CD4-positive, alpha-beta T cell (primary cell): Measurements from ENCODE around the gene ACTN1. TPM values are rescaled to one million over a fixed set of nuclear protein-coding genes. Genes with fewer than 3 reads are reported as not detected.

ENCODE experiments used
- ATAC-seq: fragments of 200-7000 bp; cut with Tn5 transposase; one replicate; pipeline ENCODE4 v1.10.0; 2022; ENCODE audit warnings: mild to moderate bottlenecking; ENCODE audit not compliant: poor library complexity
- CTCF ChIA-PET: fragments of 350-600 bp; sonication (Branson Sonifier 250); formaldehyde crosslinking; loops from one replicate; lab custom pipeline; 2021; ENCODE audit warnings: antibody characterized with exemption, inconsistent platforms; lab: Charles Lee
- POLR2A ChIA-PET: fragments of 350-600 bp; sonication (Branson Sonifier 250); formaldehyde crosslinking; loops from one replicate; lab custom pipeline; 2021; ENCODE audit warnings: antibody characterized with exemption, inconsistent platforms; lab: Charles Lee
- DNase-seq, 14 experiments: peaks; one replicate each; pipeline ENCODE4 v3.0.0-alpha.2; 2013 to 2020; ENCODE audit warnings: mixed read lengths in 2 of 14
- H3K27ac ChIP-seq, 2 donors: one replicate each; pipeline versions ENCODE4 v1.5.1 to v1.7.0; 2013; ENCODE audit warnings: low read length in 2 of 2, low read depth in 1 of 2, mild to moderate bottlenecking in 1 of 2
- H3K27me3 ChIP-seq, 2 experiments: 1 replicate in 1 of 2; 2 replicates in 1 of 2; pipeline versions ENCODE4 v1.6.1 to v1.7.0; 2013; ENCODE audit warnings: low read length in 2 of 2, control low read depth in 1 of 2, mild to moderate bottlenecking in 1 of 2, moderate library complexity in 1 of 2; ENCODE audit not compliant: insufficient read depth in 2 of 2, control insufficient read depth in 1 of 2
- H3K36me3 ChIP-seq: one replicate; pipeline ENCODE4 v1.6.1; 2013; ENCODE audit warnings: low read length, control low read depth; ENCODE audit not compliant: insufficient read depth
- H3K4me1 ChIP-seq: one replicate; pipeline ENCODE4 v1.6.1; 2013; ENCODE audit warnings: low read length, control low read depth; ENCODE audit not compliant: insufficient read depth
- H3K4me3 ChIP-seq: one replicate; pipeline ENCODE4 v1.5.1; 2013; ENCODE audit warnings: mild to moderate bottlenecking, low read length, moderate library complexity
- H3K9me3 ChIP-seq, 2 experiments: 1 replicate in 1 of 2; 2 replicates in 1 of 2; pipeline versions ENCODE4 v1.6.1 to v1.7.0; 2013; ENCODE audit warnings: low read length in 2 of 2, mild to moderate bottlenecking in 2 of 2, control low read depth in 1 of 2, moderate library complexity in 1 of 2; ENCODE audit not compliant: control insufficient read depth in 1 of 2, insufficient read depth in 1 of 2
- H3K27ac Mint-ChIP-seq: one replicate; pipeline ENCODE4 v1.8.0; 2020; ENCODE audit warnings: mixed read lengths
- H3K27me3 Mint-ChIP-seq: one replicate; pipeline ENCODE4 v1.8.0; 2021; ENCODE audit warnings: mixed read lengths
- H3K36me3 Mint-ChIP-seq: one replicate; pipeline ENCODE4 v1.8.0; 2021; ENCODE audit warnings: low read depth, mixed read lengths
- H3K4me1 Mint-ChIP-seq: one replicate; pipeline ENCODE4 v1.8.0; 2021; ENCODE audit warnings: low read depth, mixed read lengths
- H3K4me3 Mint-ChIP-seq: one replicate; pipeline ENCODE4 v1.8.0; 2020; ENCODE audit warnings: mild to moderate bottlenecking, mixed read lengths
- H3K9me3 Mint-ChIP-seq: one replicate; pipeline ENCODE4 v1.8.0; 2020; ENCODE audit warnings: mixed read lengths
- intact Hi-C, 2 experiments: fragments of 100-400 bp; cut with DNase I in 1 of 2; cut with micrococcal nuclease in 1 of 2; formaldehyde crosslinking; loops; one replicate each; pipeline versions ENCODE4 v1.15.1 to v1.9.0; 2023 to 2025; cut with DNase I, micrococcal nuclease
- total RNA-seq, 174 experiments: library from RNA in 2 of 174; stranded (reverse) in 2 of 174; gene quantifications; one replicate each; pipeline ENCODE4 v1.2.3 and lab custom pipeline; 2021 to 2026
- TF ChIP-seq, protein P1 (sequence below): fragments of 200-600 bp; IDR thresholded peaks from one replicate; pipeline ENCODE4 v1.8.0; 2022; ENCODE audit warnings: antibody characterized with exemption, mild to moderate bottlenecking

ACTN1 gene
- total RNA-seq, 2 experiments from 2014 or later, result 128 to 143 TPM

DNA sequence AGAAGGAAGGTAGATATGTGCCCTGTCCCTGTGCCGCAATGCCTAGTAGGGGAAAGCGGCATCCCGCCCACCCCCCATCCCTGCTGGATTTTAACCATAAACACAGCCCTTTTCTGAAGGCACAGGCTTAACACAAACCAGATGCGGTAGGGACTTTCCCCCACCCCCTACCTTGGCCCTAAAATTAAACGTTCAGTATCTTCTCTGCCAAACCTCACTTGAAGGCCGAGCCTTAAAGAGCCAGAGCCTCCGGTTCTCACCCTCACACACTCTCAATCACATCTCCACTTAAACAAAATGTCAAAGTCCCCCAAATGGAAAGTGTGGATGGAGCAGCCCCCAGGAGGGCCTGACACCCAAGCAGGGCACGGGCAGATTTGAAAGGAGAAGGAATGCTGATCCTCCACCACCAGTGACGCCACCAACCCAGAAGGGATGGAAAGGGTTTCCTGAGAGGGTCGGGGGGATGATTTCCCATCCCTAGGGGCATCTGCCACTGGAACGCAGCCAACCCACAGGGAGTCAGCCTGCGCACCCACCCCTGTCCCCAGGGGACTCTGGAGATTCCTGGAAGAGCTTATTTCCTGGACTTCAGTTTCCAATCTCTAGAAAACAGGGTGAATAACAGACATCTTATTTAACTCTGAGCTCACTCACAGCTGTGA lies 26.4 kb downstream of the ACTN1 start:
- Mint-ChIP-seq H3K36me3 (peaks cover 26% of the 10 kb centered on the region), H3K27ac (peak overlapping the region; percentile 89), H3K9me3 (no peaks in the 10 kb centered on the region), H3K4me1 (peaks cover 91% of the 10 kb centered on the region), H3K27me3 (no peaks in the 10 kb centered on the region), H3K4me3 (peak overlapping the region; percentile 74)
- POLR2A ChIA-PET, result interaction anchor here (1.0 to 1.5 kb wide), 2 partner anchors 13 to 25 kb away, joined by 3 read pairs; no protein-coding TSS in a partner anchor
- TF ChIP-seq, protein P1, sequence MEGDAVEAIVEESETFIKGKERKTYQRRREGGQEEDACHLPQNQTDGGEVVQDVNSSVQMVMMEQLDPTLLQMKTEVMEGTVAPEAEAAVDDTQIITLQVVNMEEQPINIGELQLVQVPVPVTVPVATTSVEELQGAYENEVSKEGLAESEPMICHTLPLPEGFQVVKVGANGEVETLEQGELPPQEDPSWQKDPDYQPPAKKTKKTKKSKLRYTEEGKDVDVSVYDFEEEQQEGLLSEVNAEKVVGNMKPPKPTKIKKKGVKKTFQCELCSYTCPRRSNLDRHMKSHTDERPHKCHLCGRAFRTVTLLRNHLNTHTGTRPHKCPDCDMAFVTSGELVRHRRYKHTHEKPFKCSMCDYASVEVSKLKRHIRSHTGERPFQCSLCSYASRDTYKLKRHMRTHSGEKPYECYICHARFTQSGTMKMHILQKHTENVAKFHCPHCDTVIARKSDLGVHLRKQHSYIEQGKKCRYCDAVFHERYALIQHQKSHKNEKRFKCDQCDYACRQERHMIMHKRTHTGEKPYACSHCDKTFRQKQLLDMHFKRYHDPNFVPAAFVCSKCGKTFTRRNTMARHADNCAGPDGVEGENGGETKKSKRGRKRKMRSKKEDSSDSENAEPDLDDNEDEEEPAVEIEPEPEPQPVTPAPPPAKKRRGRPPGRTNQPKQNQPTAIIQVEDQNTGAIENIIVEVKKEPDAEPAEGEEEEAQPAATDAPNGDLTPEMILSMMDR, result no peak
- Histone ChIP-seq H3K9me3 (no peaks in the 10 kb centered on the region), H3K27ac (peak overlapping the region in 1 of 2 donors; percentile 33), H3K36me3 (peaks cover 4% of the 10 kb centered on the region), H3K27me3 (no peaks in the 10 kb centered on the region), H3K4me1 (peaks cover 80% of the 10 kb centered on the region), H3K4me3 (no peak overlapping the region)
- DNase-seq (peak in 1 of 14 experiments; percentile 43), ATAC-seq (peak; percentile 37)
- intact Hi-C loops, result no loop called here
- CTCF ChIA-PET, result no interaction called here

DNA sequence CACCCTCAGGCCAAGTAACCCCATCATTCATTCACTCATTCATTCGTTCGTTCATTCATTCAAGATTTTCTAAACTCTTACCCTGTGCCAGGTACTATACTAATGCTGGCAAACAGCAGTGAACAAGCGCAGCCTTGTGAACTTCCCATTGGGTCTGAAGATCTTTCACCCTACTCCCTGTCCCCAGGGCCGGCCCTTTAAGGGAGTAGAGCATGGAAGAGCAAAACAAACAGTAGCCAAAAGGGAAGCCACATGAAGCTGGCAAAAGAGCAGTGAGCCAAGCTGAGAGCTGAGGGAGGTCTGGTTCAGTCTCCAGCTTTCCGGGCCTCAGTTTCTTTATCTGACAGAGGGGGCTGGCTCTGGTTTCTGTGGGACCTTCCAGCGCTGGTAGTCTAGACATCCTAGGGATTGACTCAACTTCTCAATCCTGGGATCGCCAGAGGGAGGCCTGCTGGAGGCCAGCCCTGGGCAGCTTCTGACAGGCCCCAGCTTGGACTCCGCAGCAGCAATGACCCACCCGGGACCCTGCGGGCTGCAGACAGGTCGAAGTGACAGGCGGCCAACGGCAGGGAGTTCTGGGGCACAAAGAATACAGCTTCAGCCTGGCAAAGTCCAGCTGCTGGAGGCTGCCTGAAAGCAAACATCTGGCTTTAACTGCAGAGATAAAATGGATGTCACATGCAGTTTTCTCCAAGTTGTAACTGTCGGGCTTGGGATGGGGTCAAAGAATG lies 27.1 kb downstream of the ACTN1 start:
- TF ChIP-seq, protein P1, result no peak
- ATAC-seq, result no peak
- Mint-ChIP-seq H3K4me1 (peaks cover 91% of the 10 kb centered on the region), H3K27ac (peak overlapping the region; percentile 89), H3K4me3 (no peak overlapping the region), H3K36me3 (peaks cover 19% of the 10 kb centered on the region), H3K9me3 (no peaks in the 10 kb centered on the region), H3K27me3 (no peaks in the 10 kb centered on the region)
- ChIA-PET POLR2A (no interaction called here), CTCF (no interaction called here)
- peaks cover 4% of the 10 kb centered on the region for H3K36me3 ChIP-seq
- H3K4me1 ChIP-seq, result peaks cover 78% of the 10 kb centered on the region
- H3K4me3 ChIP-seq, result no peak overlapping the region
- H3K9me3 ChIP-seq, result no peaks in the 10 kb centered on the region
- H3K27me3 ChIP-seq, result no peaks in the 10 kb centered on the region
- H3K27ac ChIP-seq, result no peak overlapping the region
- no peak for DNase-seq
- intact Hi-C loops, result no loop called here

DNA sequence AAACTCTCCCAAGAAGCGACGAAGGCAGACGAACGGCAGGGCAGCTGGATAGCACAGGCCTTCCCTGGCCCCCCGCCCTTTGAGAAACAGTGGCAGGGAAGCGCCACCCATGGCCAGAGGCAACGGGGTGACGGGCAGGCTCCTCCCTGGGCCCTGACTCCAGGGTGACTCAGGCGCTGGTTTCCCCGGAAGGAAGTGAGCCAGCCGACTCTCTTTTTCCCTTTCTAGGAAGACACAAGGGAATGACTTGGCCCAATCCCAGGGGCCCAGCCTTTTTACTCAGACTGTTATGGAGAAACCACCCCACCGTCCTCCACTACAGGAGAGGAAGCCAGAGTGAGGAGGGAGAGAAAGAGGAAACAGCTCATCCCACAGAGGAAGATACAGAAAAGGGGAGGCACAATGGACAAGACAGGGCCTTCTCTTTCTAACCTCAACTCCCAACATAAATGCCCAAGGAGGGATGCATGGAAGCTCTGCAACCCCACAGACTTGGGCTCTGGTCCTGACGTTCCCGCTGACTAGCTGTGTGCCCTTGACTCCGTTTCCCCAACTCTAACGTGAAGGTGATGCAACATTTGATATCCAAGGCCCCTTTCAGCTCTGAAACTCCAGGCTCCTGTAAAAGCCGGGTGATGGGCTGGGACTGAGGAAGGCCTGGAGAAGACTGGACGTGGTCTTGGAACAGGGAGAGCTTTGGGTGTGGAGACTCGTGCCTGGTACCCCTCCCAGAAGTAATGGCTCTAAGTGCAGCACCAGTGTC lies 27.9 kb downstream of the ACTN1 start:
- POLR2A ChIA-PET, result no interaction called here
- ATAC-seq, result no peak
- intact Hi-C loops, result no loop called here
- no peak overlapping the region for H3K27ac ChIP-seq
- H3K4me1 Mint-ChIP-seq, result peaks cover 91% of the 10 kb centered on the region
- peak in 2 of 14 experiments; percentile 63 to 75 for DNase-seq
- peaks cover 78% of the 10 kb centered on the region for H3K4me1 ChIP-seq
- no peak overlapping the region for H3K4me3 Mint-ChIP-seq
- H3K9me3 Mint-ChIP-seq, result no peaks in the 10 kb centered on the region
- peaks cover 14% of the 10 kb centered on the region for H3K36me3 Mint-ChIP-seq
- no peaks in the 10 kb centered on the region for H3K27me3 ChIP-seq
- TF ChIP-seq, protein P1, result no peak
- H3K27ac Mint-ChIP-seq, result peak overlapping the region; percentile 89
- H3K27me3 Mint-ChIP-seq, result no peaks in the 10 kb centered on the region
- CTCF ChIA-PET, result no interaction called here
- peaks cover 2% of the 10 kb centered on the region for H3K36me3 ChIP-seq
- no peak overlapping the region for H3K4me3 ChIP-seq
- no peaks in the 10 kb centered on the region for H3K9me3 ChIP-seq
